ENCODE data around the gene NFATC2IP.
"Not testable (repeated sequence)": the region's sequence is repeated elsewhere in the genome, so short reads cannot be mapped to it uniquely, and the experiment has no call there.

NFATC2IP gene

DNA sequence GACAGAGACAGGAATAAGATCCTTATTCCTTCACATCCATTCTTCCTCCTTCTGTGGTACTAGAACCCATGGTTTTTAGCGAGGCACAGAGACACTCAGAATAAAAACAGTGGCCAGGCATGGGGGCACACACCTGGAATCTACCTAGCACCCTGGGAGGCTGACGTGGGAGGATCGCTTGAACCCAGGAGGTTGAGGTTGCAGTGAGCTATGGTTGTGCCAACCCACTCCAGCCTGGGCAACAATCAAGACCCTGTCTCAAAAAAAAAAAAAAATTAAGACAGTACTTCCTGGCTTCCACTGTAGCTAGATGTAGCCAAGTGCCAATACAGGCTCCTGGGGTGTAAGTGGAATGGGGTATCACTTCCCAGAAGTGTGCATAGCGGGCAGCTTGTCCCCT, 16.4 kb downstream of the NFATC2IP start:
- no peak for DNase-seq (ENCODE audit: low read depth, low spot score)

- not testable (repeated sequence) for DNase-seq (ENCODE audit: low read depth, low spot score)
Observed at GRCh38 chr16:28969696-28970095, 19.0 kb downstream of the NFATC2IP start.

- DNase-seq (ENCODE audit: low read depth, low spot score) = no peak
Observed at GRCh38 chr16:28974007-28974436, 23.3 kb downstream of the NFATC2IP start.

- peak; percentile 79 for DNase-seq (ENCODE audit: low read depth, low spot score)
Observed at GRCh38 chr16:28974437-28975157, 23.9 kb downstream of the NFATC2IP start, which contains the start of gene SPNS1. Gene SPNS1 (plus strand): TSS chr16:28974778. CDS start chr16:28975152, 374 bp downstream.

DNA sequence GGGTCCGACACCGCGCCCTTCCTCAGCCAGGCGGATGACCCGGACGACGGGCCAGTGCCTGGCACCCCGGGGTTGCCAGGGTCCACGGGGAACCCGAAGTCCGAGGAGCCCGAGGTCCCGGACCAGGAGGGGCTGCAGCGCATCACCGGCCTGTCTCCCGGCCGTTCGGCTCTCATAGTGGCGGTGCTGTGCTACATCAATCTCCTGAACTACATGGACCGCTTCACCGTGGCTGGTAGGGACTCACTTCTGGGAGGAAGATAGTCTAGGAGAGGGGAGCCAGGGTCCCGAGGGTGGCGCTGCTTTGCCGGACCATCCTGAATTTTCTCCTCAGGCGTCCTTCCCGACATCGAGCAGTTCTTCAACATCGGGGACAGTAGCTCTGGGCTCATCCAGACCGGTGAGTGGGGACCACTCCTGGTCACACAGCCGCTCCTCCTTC, 24.4 kb downstream of the NFATC2IP start:
- no peak for DNase-seq (ENCODE audit: low read depth, low spot score)

DNA sequence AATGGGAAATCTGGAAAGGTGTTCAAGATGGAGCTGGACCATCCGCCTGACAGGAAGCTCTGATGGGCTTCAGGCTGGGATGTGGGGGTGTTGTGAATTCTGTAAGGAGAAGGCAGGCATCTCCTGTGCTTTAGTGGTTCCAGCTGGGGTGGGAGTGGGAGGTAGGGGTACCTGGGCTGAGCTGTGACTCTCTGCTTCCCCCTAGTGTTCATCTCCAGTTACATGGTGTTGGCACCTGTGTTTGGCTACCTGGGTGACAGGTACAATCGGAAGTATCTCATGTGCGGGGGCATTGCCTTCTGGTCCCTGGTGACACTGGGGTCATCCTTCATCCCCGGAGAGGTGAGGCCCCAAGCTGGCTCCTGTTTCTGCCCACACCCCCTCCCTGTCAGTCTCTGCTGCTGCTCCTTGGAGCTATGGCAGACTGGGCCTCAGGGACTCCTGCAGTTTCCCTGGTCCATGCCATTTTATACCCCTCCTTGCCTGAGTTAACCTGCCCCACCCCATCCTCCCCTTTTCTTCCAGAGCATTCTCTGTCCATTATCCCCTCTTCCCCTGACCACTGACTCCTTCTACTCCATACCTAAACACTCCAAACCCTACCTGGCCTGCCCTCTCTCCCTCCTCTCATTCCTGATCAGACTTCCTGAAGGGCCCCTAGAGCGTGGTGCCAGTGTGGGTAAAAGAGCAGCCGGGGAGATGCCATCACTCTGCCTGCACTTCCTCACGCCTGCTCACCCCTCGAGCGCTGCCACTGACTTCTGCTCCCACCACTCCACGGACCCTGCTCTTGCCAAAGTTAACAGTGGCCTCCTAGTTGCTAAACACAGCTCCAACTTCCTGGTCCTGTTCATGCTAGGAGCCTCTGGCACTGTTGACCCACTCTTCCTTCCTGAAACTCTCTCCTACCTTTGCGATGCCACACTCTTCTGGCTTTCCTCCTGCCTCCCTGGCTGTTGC, 27.2 kb downstream of the NFATC2IP start:
- no peak for DNase-seq (ENCODE audit: low read depth, low spot score)

DNA sequence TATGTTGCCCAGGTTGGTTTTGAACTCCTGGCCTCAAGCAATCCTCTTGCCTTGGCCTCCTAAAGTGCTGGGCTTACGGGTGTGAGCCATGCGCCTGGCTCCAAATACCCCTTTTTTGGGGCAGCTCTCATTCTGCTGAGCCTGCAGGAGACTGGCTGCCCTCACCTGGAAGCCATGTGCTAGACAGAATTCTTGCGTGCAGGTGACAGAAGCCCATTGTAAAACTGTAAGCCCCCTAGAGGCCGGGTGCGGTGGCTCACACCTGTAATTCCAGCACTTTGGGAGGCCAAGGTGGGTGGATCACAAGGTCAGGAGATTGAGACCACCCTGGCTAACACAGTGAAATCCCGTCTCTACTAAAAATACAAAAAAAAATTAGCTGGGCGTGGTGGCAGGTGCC, 29.6 kb downstream of the NFATC2IP start:
- DNase-seq (ENCODE audit: low read depth, low spot score) = not testable (repeated sequence)

- DNase-seq (ENCODE audit: low read depth, low spot score) = no peak
Observed at GRCh38 chr16:28980929-28981328, 30.2 kb downstream of the NFATC2IP start.

GRCh38 chr16:28981517-28981916, 30.8 kb downstream of the NFATC2IP start:
- DNase-seq (ENCODE audit: low read depth, low spot score) = no peak

DNA sequence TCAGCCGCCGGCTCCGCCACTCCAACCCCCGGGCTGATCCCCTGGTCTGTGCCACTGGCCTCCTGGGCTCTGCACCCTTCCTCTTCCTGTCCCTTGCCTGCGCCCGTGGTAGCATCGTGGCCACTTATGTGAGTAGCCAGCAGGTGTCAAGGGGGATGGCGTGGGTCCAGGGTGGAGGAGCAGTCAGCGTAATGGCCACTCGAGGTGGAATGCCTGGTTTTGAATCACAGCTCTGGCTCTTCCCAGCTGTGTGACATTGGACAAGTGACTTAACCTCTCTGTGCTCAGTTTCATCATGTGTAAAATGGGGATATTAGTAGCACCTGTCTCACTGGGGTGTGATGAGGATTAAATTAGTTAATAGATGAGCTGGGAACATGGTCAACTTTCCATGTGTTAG, 31.7 kb downstream of the NFATC2IP start:
- DNase-seq (ENCODE audit: low read depth, low spot score) = no peak

- no peak for DNase-seq (ENCODE audit: low read depth, low spot score)
Observed at GRCh38 chr16:28982949-28983348, 32.2 kb downstream of the NFATC2IP start.

DNA sequence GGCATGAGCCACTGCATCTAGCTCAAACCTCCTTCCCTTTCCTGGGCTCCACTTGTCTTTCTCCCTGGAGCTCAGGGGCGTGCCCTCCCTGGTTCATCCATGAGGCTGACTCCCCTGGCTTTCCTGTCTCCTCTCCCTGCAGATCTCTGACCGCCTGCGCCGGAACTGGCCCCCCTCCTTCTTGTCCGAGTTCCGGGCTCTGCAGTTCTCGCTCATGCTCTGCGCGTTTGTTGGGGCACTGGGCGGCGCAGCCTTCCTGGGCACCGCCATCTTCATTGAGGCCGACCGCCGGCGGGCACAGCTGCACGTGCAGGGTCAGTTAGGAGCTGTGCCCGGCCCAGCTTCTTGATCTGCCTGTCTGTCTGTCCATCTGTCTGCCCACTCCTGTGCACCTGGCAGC, 32.9 kb downstream of the NFATC2IP start:
- no peak for DNase-seq (ENCODE audit: low read depth, low spot score)

- no peak for DNase-seq (ENCODE audit: low read depth, low spot score)
Observed at GRCh38 chr16:28984091-28984490, 33.4 kb downstream of the NFATC2IP start.

- no peak for DNase-seq (ENCODE audit: low read depth, low spot score)
Observed at GRCh38 chr16:28984619-28985135, 33.9 kb downstream of the NFATC2IP start, which contains the start of gene LAT. Gene LAT (plus strand): TSS chr16:28985052. CDS start chr16:28985418, 366 bp downstream.

DNA sequence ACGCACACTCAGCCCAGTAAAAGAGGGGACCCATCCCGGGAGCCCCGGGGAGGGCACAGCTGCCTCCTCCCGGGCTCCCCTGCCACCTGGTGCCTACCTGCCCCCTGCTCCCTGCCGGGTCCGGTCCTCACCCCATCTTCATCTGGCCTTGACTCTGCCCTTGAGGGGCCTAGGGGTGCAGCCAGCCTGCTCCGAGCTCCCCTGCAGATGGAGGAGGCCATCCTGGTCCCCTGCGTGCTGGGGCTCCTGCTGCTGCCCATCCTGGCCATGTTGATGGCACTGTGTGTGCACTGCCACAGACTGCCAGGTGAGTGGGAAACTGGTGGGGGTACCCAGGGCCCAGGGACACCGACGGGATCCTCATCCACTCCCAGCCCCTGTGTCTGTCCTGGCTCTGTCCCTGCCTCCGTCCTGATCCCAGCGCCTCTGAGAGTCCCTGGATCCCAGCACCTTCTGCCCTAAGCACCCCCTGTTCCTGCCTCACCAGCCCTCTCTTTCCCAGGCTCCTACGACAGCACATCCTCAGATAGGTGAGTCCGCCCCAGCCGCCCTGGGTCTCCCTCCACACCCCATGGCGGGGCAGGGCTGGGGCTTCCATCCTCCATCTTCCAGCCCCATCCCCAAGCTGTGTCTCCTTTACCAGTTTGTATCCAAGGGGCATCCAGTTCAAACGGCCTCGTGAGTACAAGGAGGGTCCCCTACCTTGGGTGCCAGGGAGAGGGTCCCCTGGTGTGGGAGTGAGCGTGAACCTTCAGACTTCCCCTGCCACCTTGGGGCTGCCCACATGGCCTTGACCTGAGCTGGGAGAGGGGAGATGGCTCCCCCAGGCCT, 34.7 kb downstream of the NFATC2IP start:
- DNase-seq (ENCODE audit: low read depth, low spot score) = no peak

GRCh38 chr16:28986046-28986445, 35.3 kb downstream of the NFATC2IP start:
- DNase-seq (ENCODE audit: low read depth, low spot score) = no peak

- DNase-seq (ENCODE audit: low read depth, low spot score) = no peak
Observed at GRCh38 chr16:28986492-28986891, 35.8 kb downstream of the NFATC2IP start.

DNA sequence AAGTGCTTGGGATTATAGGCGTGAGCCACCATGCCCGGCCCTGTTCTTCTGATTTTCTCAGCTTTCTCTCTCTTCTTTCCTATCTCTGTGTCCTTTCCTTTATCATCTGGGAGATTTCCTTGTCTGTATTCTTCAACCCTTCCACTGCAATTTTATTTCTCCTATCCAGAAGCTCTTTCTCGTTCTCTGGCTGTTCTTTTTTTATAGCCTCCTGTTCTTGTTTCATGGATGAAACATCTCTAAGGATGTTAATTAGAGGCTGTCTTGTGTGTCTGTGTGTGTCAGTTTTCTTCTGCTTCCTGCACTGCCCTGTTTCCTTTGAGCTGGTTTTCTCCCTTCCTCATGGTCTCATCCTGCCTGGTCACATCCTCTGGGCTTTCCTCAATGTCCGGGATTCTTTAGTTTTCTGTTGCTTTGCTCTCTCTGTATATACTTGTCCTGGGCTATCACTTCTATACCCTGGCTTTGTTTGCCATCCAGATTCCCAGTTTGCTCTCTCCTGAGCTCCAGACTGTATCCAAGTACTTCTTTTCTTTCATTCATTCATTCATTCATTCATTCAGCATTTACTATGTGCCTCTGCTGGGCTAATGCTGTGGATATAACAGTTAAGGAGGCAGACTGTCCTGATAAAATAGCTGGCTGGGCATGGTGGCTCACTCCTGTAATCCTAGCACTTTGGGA, 36.6 kb downstream of the NFATC2IP start:
- DNase-seq (ENCODE audit: low read depth, low spot score) = no peak

GRCh38 chr16:28989363-28989762, 38.6 kb downstream of the NFATC2IP start:
- no peak for DNase-seq (ENCODE audit: low read depth, low spot score)

- DNase-seq (ENCODE audit: low read depth, low spot score) = peak; percentile 53
Observed at GRCh38 chr16:28990375-28991040, 39.8 kb downstream of the NFATC2IP start.

All from activated naive CD8-positive, alpha-beta T cell treated with anti-CD3 and anti-CD28 coated beads, Interleukin-2, amount 50 U/mL, for 16 hours (primary cell).